HG02678 (cell line): ENCODE measurements around the gene CHST11.
"Not testable (repeated sequence)": the region's sequence is repeated elsewhere in the genome, so short reads cannot be mapped to it uniquely, and the experiment has no call there.

Source experiments
- ATAC-seq: cut with Tn5 transposase; IDR thresholded peaks from one replicate; pipeline ENCODE4 v1.9.1; 2021; ENCODE audit warnings: mild to moderate bottlenecking, moderate library complexity; ENCODE audit not compliant: unreplicated experiment

The CHST11 gene

DNA sequence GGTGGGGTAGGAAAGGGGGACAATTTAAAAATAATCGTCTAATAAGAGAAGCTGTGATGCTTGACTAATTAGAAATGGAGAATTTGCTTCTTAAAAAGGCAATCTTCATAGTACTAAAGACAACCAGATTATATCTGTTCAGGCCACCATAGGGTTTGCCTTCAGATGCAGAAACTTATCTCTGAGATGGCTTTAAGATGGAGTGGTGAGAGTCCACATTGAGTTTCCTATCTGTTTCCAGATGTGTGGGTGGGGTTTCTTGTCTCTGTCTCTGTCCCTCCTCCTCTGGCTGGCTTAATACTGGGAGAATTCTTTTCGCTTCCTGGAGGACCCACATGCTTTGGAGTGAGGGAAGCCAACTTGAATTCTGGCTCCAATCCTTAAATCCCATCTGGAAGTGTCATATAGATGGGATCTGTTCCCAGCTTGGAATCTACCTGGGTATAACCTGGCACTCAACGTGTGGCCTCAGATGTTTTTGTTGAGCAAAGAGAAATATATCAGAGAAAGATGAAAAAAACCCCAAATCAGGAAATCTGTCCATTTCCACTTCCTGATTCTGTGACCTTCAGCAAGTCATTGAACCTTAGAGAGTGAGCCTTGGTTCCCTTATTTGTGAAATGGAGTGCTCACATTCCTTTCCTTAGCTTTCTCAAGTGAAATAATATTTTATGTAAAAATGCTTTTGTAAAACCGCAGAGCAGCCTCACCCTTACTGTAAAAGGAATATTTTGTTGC, 66.4 kb downstream of the CHST11 start:
- ATAC-seq: no peak

DNA sequence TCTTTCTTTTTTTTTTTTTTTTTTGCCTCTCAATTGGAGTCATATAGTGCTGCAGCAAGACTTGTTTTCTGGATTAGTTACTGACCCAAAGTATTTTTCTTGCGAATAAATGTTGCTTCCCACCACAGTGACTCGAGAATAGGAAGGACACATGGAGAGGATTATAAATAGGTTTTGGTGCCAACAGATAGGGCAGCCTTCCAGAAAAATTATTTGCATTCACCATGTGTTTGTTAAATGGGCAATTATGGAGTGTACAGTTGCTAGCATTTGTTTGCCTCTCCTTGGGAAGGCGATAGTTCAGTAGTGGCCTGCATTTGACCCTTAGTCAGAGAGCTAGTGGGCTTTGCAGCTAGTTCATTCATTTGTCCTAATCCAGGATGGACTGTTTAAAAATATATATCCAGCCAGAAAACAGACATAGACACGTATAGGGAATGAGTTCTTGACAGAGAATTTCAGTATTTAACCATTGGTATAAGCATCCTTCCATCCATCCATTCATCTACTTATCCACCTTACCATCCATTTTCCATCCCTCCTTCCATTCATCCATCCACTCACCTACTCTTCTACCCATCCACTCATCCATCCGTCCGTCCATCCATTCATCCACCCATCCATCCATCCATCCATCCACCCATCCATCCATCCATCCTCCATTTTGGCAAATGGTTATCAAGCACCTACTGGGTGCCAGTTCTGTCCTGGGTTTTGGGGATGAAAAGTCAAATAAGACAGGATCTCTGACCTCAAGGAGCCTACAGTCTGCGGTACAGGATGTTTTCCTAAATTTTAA, 67.5 kb downstream of the CHST11 start:
- no peak for ATAC-seq

DNA sequence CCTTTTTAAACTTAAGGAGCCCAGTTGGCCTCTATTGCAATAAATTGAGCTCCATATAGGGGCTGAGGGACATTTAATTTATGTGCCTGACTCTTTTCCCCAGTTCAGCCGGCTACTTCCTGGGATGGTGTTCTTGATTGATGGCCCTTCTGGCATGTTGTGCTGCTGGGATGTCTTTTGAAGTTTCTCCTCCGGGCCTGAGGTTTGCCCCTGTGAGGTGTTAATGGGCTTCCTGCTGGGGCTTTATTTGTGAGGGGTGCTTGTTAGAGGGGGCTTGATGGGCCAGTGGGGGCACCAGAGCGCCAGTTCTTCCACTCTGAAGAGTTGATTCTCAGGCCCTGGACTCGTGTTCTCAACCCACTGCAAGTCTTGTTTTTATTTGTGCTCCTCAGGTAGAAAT, 69.6 kb downstream of the CHST11 start:
- no peak for ATAC-seq

DNA sequence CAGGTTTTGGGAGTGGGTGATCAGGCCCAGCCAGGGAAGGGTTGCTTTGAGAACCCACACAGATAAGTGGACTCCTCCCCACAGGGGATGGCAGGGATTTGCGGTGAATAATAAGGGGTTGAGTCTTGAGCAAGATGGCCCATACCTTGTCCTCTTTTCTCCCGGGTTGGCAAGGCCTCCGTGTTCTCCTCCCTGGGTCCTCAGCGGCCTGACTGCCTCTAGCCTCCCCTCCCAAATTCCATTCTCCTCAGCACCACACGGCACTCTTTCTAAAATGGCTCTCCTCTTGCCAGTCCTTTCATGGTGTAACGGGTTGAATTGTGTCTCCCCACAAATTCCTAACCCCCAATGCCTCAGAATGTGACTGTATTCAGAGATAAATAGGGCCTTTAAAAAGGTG, 70.0 kb downstream of the CHST11 start:
- no peak for ATAC-seq

GRCh38 chr12:104527653-104528052, 70.9 kb downstream of the CHST11 start:
- ATAC-seq: not testable (repeated sequence)

DNA sequence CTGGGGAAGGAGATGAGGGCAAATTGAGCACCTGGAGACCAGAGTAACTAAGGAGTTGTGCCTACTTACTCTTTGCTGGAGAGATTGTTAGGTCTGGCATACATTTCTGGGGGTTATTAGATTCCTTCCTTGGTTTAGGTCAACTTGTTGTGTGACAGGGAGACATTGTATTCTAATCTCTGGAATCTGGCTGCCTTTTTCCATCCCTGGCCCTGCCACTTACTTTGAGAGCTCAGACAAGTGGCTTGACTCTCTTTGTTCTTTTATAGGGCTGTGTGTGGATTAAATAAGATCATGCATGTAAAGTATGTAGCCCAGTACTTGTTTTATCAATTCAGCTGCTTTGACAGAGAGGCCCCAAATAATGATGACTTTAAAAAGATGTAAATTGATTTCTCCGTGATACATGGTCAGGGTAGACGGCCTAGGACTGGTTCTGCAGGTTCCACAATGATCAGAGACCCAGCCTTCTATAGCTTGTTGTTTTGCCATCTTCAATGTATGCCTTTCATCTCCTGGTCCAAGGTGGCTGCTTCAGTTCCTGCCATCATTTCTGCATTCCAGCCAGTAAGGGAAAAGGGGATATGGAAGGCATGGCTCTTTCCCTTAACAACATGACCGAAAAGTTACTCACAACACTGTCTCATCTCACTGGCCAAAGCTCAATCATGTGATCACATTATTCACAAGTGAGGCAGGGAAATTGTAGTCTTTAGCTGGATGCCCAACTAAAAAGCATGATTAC, 72.6 kb downstream of the CHST11 start:
- no peak for ATAC-seq

- no peak for ATAC-seq
These were observed 75.9 kb downstream of the CHST11 start for GRCh38 chr12:104532636-104533035.

GRCh38 chr12:104533134-104533533, 76.4 kb downstream of the CHST11 start:
- no peak for ATAC-seq

DNA sequence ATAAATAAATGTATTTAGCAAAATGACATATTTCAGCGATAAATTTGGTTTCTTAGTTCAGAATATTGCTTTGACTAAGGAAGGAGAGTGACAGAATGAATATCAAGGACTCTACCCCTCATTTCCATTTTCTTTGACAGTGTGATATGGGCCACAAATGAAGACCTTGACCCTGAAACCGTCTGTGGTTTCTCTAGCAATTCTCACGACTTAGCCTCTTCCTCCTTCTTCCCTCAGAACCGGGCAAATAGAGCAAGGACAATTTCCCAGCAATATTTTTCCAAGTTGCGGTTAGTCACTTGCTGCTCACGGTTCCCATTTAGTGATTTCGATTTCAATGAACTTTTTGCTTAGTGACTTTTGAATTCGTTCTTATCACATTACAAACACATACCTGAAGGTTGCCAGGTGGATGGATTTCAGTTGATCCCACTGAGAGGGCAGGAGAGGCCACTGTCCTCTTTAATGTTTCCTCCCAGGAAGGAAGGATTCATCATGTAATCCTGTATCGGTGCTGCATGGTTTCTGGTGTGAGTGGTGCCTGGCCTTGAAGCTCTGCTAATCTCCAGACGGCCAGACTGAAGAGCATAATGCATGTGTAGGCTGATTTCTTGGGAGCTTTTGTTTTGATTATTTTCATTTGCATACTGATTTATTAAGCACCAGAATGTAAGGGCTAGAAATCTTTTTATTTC, 77.6 kb downstream of the CHST11 start:
- no peak for ATAC-seq

- no peak for ATAC-seq
These were observed 78.1 kb downstream of the CHST11 start for GRCh38 chr12:104534857-104535248.

- ATAC-seq: no peak
These were observed 78.6 kb downstream of the CHST11 start for GRCh38 chr12:104535369-104535768.

DNA sequence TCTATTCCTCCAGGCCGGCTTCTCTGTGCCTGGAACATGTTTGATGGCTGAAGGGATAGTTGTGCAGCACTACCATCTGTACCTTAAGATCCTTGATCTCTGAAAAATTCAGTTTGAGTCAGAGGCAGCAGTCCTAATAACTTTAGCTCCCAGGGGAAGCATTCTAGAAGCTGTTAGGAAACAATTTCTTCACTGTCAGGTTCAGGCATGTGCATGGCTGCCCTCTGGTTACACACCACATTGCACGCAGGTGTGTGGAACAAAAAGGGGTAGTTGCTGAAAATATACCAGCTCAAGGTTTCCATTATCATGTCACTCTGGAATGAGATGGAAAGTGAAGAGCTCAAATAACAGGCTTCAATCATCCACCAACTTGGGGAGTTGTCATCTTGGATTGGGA, 80.1 kb downstream of the CHST11 start:
- ATAC-seq: no peak

GRCh38 chr12:104538056-104538455, 81.3 kb downstream of the CHST11 start:
- ATAC-seq: no peak

- ATAC-seq: no peak
These were observed 82.2 kb downstream of the CHST11 start for GRCh38 chr12:104538891-104539462.

GRCh38 chr12:104544836-104545235, 88.1 kb downstream of the CHST11 start:
- no peak for ATAC-seq

GRCh38 chr12:104546575-104546974, 89.8 kb downstream of the CHST11 start:
- no peak for ATAC-seq

DNA sequence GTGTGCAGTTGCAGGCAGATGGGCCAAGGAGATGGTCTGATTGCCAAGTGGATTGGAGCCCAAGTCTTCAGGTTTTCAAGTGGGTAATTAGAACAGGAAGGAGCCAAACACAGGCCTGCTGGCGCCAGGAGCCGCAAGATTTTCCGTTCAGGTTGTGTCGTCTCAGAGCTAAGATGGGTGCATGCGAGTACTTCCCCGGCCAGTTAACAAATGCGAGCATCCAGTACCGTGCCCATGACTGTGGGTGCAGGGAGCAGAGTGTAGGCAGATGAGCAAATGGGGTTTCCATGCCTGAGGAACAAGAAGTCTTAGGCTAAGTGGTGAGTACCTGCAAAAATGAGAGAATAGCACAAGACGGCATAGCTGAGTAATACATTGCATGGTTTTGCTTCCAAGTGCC, 90.5 kb downstream of the CHST11 start:
- no peak for ATAC-seq

DNA sequence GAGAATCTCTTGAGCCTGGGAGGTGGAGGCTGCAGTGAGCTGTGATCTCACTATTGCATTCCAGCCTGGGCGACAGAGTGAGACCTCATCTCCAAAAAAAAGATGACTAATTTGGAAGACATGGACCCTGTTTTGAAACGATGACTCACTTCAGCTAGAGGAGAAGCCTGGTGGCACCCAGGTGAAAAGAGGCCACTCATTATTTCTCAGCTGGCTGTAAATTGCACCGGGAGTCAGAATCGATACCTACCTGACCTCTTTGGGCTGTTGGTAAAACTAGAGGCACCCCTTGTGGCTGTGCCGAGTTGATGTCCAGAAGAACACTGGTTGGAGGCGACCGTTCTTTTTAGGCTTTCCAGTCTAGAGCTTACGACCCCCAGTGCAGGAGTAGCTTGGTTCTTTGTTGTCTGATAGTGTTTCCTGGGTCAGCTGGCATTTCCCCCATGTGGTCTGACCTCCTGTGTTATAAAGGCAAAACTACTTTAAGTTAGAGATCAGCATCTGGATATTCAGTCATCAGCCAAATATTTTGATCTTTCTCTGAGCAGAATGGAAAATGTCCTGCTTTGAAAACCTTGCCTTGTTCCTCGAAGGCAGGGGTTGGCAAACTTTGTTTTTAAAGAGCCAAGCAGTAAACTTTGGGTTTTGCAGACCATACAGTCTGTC, 93.2 kb downstream of the CHST11 start:
- ATAC-seq: no peak

DNA sequence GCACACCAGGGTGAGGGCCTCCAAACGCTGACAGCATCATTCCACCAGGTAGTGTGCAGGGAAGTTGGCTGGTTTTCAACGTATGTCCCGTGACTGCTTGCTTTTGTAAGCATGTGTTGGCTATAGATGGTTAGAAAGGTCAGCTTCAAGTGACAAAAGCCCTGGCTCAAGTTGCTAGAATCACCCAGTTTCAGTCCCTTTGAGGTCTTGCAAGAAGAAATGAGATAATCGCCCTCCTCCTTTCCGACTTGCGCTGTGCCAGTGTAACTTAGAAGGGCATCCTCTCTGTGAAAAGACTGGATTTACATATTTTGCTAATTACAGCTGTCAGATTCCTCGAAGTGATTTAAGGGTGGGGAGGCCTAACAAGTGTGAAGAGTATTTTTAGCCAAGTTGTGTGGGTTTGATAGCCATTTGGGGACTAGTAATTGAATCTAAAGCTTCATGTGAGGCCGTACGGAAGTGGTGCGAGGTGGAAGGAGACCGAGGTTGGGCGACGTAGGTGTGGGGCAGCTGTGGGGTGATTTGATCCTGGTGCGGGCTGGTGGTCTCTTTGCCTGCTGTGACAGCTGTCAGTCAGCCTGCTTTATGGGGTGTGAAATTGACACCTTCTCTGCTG, 94.7 kb downstream of the CHST11 start:
- no peak for ATAC-seq

DNA sequence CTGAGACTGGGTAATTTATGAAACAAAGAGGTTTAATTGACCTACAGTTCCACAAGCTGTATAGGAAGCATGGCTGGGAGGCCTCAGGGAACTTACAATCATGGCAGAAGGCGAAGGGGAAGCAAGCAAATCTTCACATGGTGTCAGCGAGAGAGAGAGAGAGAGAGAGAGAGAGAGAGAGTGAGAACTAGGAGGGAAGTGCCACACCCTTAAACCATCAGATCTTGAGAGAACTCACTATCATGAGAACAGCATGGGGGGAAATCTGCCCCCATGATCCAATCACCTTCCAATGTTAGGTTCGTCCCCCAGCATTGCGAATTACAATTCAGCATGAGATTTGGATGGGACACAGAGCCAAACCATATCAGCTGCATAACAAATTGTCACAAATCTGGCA, 96.7 kb downstream of the CHST11 start:
- no peak for ATAC-seq
